HG03565 (cell line): ENCODE data around the gene ZBTB17.
"Not testable (repeated sequence)": the region's sequence is repeated elsewhere in the genome, so short reads cannot be mapped to it uniquely, and the experiment has no call there.

Source experiments
- ATAC-seq: cut with Tn5 transposase; IDR thresholded peaks from one replicate; pipeline ENCODE4 v1.9.1; 2021; ENCODE audit warnings: mild to moderate bottlenecking, moderate library complexity; ENCODE audit not compliant: unreplicated experiment

Gene ZBTB17

GRCh38 chr1:15913607-15914006, 62.3 kb downstream of the ZBTB17 start:
- ATAC-seq: not testable (repeated sequence)

GRCh38 chr1:15911927-15912326, 64.0 kb downstream of the ZBTB17 start:
- no peak for ATAC-seq

DNA sequence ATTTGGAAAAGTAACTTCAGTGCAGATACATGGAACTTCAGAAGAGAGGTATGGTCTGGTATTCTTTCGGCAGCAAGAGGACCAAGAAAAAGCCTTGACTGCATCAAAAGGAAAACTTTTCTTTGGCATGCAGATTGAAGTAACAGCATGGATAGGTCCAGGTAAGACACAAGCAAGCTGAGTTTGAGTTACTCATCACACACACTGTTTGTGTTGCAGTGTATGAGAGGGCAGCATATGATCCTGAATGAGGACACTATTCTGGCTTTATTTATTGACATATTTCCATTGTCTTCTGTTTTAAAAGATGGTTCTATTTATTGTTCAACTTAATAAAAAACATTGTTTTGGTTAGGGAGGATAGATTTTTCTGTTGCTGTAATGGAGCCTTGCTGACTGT, 64.8 kb downstream of the ZBTB17 start:
- ATAC-seq: no peak

- no peak for ATAC-seq
Observed at GRCh38 chr1:15908597-15908996, 67.3 kb downstream of the ZBTB17 start.

DNA sequence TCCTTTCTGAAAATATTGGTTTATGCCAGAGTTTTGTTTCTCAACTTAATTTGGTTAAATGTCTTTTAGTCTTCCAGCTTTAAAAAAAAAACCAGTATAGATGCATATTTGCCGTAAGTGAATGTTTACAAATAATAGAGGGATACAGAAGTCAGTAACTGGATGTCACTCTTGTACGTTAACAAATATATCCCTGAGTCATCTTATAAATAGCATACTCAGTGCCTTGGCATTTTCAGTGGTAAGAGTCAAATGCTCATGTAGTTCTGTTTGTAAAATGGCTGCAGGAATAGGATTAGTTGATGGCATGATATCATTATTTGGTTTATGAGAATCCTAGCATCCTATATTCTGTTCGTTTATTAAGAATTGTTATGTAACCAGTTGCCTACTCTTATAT, 73.0 kb downstream of the ZBTB17 start:
- no peak for ATAC-seq

GRCh38 chr1:15900662-15901279, 75.1 kb downstream of the ZBTB17 start:
- ATAC-seq: no peak

- ATAC-seq: no peak
Observed at GRCh38 chr1:15899266-15899665, 76.6 kb downstream of the ZBTB17 start.

GRCh38 chr1:15896841-15897610, 78.9 kb downstream of the ZBTB17 start:
- ATAC-seq: not testable (repeated sequence)

GRCh38 chr1:15895233-15895632, 80.7 kb downstream of the ZBTB17 start:
- ATAC-seq: no peak

DNA sequence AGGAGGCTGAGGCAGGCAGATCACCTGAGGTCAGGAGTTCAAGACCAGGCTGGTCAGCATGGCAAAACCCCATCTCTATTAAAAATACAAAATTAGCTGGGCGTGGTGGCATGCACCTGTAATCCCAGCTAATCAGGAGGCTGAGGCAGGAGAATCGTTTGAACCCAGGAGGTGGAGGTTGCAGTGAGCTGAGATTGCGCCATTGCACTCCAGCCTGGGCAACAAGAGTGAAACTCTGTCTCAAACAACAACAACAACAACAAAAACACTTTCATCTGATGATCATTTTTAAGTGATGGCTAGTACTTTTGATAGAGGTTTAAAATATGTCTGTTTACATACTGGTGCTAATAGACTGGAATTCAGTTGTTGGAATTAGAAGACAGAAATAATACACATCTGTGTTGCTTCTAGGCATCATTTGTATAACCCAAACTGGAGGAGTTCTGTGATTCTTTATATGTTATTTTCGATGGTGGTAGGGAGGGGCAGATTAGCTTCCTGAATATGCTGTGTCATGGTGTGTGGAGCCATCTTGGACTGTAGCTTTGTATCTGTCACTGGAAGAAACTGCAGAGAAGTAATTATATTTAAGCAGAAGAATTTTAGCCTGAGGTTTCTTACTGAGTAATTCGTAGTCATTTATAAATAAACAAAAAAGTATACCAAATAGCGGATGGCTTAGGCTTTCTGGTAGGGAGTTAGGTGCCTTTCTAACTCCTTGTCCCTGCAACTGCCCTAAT, 82.9 kb downstream of the ZBTB17 start:
- ATAC-seq: not testable (repeated sequence)
